ENCODE data around the gene NDUFA8.

GRCh38 chr9:122195875-122196274 is 36.3 kb upstream of the NDUFA8 start:
- TF ChIP-seq, protein P1, sequence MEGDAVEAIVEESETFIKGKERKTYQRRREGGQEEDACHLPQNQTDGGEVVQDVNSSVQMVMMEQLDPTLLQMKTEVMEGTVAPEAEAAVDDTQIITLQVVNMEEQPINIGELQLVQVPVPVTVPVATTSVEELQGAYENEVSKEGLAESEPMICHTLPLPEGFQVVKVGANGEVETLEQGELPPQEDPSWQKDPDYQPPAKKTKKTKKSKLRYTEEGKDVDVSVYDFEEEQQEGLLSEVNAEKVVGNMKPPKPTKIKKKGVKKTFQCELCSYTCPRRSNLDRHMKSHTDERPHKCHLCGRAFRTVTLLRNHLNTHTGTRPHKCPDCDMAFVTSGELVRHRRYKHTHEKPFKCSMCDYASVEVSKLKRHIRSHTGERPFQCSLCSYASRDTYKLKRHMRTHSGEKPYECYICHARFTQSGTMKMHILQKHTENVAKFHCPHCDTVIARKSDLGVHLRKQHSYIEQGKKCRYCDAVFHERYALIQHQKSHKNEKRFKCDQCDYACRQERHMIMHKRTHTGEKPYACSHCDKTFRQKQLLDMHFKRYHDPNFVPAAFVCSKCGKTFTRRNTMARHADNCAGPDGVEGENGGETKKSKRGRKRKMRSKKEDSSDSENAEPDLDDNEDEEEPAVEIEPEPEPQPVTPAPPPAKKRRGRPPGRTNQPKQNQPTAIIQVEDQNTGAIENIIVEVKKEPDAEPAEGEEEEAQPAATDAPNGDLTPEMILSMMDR (IDR thresholded peaks at IDR 0.05; ENCODE audit: low read length): no peak
- no peak for TF ChIP-seq EZH2 (IDR thresholded peaks at IDR 0.05; ENCODE audit: borderline replicate concordance, low read length)
